ENCODE results near the gene AOPEP.

Gene AOPEP

GRCh38 chr9:94801681-94802080, 75.2 kb downstream of the AOPEP start:
- no peaks in the 10 kb centered on the region for H3K4me1 ChIP-seq (ENCODE audit: control insufficient read depth, low read length)
- H3K27ac ChIP-seq (ENCODE audit: low read depth, low read length): no peak overlapping the region
- no peaks in the 10 kb centered on the region for H3K27me3 ChIP-seq (ENCODE audit: control insufficient read depth, low read length)
- no peaks in the 10 kb centered on the region for H3K9me2 ChIP-seq (replicated peaks; ENCODE audit: control insufficient read depth, low read length)
- H3K9me3 ChIP-seq (ENCODE audit: control insufficient read depth, insufficient read depth, low read length): no peaks in the 10 kb centered on the region
- no peak for TF ChIP-seq CTCF (IDR thresholded peaks at IDR 0.05; ENCODE audit: low read depth, low read length, poor library complexity, severe bottlenecking)
- TF ChIP-seq EZH2phosphoT487 (IDR thresholded peaks at IDR 0.05; ENCODE audit: borderline replicate concordance, low read length): no peak
- H4K20me1 ChIP-seq (ENCODE audit: control insufficient read depth, insufficient read depth, low read depth, low read length): no peaks in the 10 kb centered on the region
- H3F3A ChIP-seq (ENCODE audit: control insufficient read depth, insufficient read depth): no peaks in the 10 kb centered on the region
- no peaks in the 10 kb centered on the region for H3K79me2 ChIP-seq (ENCODE audit: control insufficient read depth, low read length)
- H3K36me3 ChIP-seq (ENCODE audit: control insufficient read depth, low read length): peaks cover 8% of the 10 kb centered on the region; the same call in 1 of the 2 replicates
- no peak overlapping the region for H3K4me3 ChIP-seq (ENCODE audit: low read length)
- no peak overlapping the region for H3K4me2 ChIP-seq (ENCODE audit: low read length)

GRCh38 chr9:94802251-94802650, 75.8 kb downstream of the AOPEP start:
- no peaks in the 10 kb centered on the region for H4K20me1 ChIP-seq (ENCODE audit: control insufficient read depth, insufficient read depth, low read depth, low read length)
- H3K4me2 ChIP-seq (ENCODE audit: low read length): no peak overlapping the region

GRCh38 chr9:94802793-94803192, 76.3 kb downstream of the AOPEP start:
- no peak overlapping the region for H3K4me3 ChIP-seq (ENCODE audit: low read length)
- no peaks in the 10 kb centered on the region for H3K27me3 ChIP-seq (ENCODE audit: control insufficient read depth, low read length)
- no peaks in the 10 kb centered on the region for H3K79me2 ChIP-seq (ENCODE audit: control insufficient read depth, low read length)
- peaks cover 3% of the 10 kb centered on the region; the same call in 1 of the 2 replicates for H3K4me1 ChIP-seq (ENCODE audit: control insufficient read depth, low read length)
- no peak overlapping the region for H3K4me2 ChIP-seq (ENCODE audit: low read length)
- no peaks in the 10 kb centered on the region for H3K9me2 ChIP-seq (replicated peaks; ENCODE audit: control insufficient read depth, low read length)
- no peaks in the 10 kb centered on the region for H3F3A ChIP-seq (ENCODE audit: control insufficient read depth, insufficient read depth)
- H3K9me3 ChIP-seq (ENCODE audit: control insufficient read depth, insufficient read depth, low read length): no peaks in the 10 kb centered on the region
- H4K20me1 ChIP-seq (ENCODE audit: control insufficient read depth, insufficient read depth, low read depth, low read length): no peaks in the 10 kb centered on the region
- H3K27ac ChIP-seq (ENCODE audit: low read depth, low read length): no peak overlapping the region
- TF ChIP-seq CTCF (IDR thresholded peaks at IDR 0.05; ENCODE audit: low read depth, low read length, poor library complexity, severe bottlenecking): no peak
- no peak for TF ChIP-seq EZH2phosphoT487 (IDR thresholded peaks at IDR 0.05; ENCODE audit: borderline replicate concordance, low read length)
- H3K36me3 ChIP-seq (ENCODE audit: control insufficient read depth, low read length): peaks cover 8% of the 10 kb centered on the region

More at GRCh38 chr9:94802251-94802650, 75.8 kb downstream of the AOPEP start:
- no peak overlapping the region for H3K27ac ChIP-seq (ENCODE audit: low read depth, low read length)
- no peaks in the 10 kb centered on the region for H3F3A ChIP-seq (ENCODE audit: control insufficient read depth, insufficient read depth)
- H3K9me3 ChIP-seq (ENCODE audit: control insufficient read depth, insufficient read depth, low read length): no peaks in the 10 kb centered on the region
- H3K27me3 ChIP-seq (ENCODE audit: control insufficient read depth, low read length): no peaks in the 10 kb centered on the region
- no peaks in the 10 kb centered on the region for H3K4me1 ChIP-seq (ENCODE audit: control insufficient read depth, low read length)
- no peaks in the 10 kb centered on the region for H3K79me2 ChIP-seq (ENCODE audit: control insufficient read depth, low read length)
- no peak overlapping the region for H3K4me3 ChIP-seq (ENCODE audit: low read length)
- no peak for TF ChIP-seq CTCF (IDR thresholded peaks at IDR 0.05; ENCODE audit: low read depth, low read length, poor library complexity, severe bottlenecking)
- no peak for TF ChIP-seq EZH2phosphoT487 (IDR thresholded peaks at IDR 0.05; ENCODE audit: borderline replicate concordance, low read length)
- H3K36me3 ChIP-seq (ENCODE audit: control insufficient read depth, low read length): peaks cover 8% of the 10 kb centered on the region
- H3K9me2 ChIP-seq (replicated peaks; ENCODE audit: control insufficient read depth, low read length): no peaks in the 10 kb centered on the region

Data from DOHH2 (cell line).